ENCODE data around the gene INPP5D. TPM values are rescaled to one million over a fixed set of nuclear protein-coding genes. Genes with fewer than 3 reads are reported as not detected.
A peak's percentile ranks its signal among the peaks of the same experiment; 100 is the strongest.

The INPP5D gene
- total and polyA plus RNA-seq, 2 of the 13 experiments (the other 11 are each of a cell fraction or from before 2014, with no cell fraction given): 16.7 to 18.0 TPM

DNA sequence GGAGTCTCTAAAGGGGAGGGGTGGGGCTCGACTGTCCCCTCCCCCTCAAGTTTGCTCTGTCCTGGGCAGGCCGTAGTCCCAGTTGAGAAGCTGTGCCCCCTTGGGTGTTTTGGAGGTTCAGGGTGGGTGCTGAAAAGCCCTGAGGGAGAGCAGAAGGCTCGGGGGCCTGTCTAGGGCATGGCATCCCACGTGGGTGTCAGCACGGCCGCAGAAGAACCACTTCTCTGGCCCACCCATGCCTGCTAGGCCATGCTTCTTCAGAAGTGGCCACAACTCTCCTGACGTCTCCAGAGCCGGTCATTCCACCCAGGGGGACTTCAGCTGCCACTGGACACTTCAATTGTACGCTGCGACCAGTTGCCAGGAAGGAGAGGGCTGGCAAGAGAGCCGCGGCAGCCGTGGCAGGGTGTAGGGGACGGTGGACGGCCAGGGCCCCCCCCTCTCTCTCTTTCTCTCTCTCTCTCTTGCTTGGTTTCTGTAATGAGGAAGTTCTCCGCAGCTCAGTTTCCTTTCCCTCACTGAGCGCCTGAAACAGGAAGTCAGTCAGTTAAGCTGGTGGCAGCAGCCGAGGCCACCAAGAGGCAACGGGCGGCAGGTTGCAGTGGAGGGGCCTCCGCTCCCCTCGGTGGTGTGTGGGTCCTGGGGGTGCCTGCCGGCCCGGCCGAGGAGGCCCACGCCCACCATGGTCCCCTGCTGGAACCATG lies at the start of gene INPP5D (continued):
- TF ChIP-seq ZNF292 (CRISPR knock-in tag; IDR thresholded peaks at IDR 0.05; ENCODE audit: borderline replicate concordance, low read depth) (no peak), REL (CRISPR knock-in tag; conservative IDR thresholded peaks at IDR 0.05) (peak; percentile 51; the same call in 1 of the 2 replicates), ZNF564 (CRISPR knock-in tag; IDR thresholded peaks at IDR 0.05) (no peak), SRY (CRISPR knock-in tag; IDR thresholded peaks at IDR 0.05) (peak; percentile 90), TCF12 (IDR thresholded peaks at IDR 0.05) (no peak), TCF12 (CRISPR knock-in tag; IDR thresholded peaks at IDR 0.05) (0 out of 2 replicates have a peak, but pooled peaks have one; percentile 45), NRL (CRISPR knock-in tag; IDR thresholded peaks at IDR 0.05; ENCODE audit: borderline replicate concordance) (no peak), ARHGAP35 (CRISPR knock-in tag; IDR thresholded peaks at IDR 0.05; ENCODE audit: borderline replicate concordance) (peak; percentile 64; the same call in 1 of the 2 replicates), ZNF331 (CRISPR knock-in tag; IDR thresholded peaks at IDR 0.05) (peak; percentile 40; the same call in 1 of the 2 replicates), NFE2 (CRISPR knock-in tag; IDR thresholded peaks at IDR 0.05) (0 out of 2 replicates have a peak, but pooled peaks have one; percentile 26), CCAR2 (optimal IDR thresholded peaks at IDR 0.05; ENCODE audit: low read depth, low read length) (no peak), ZNF264 (CRISPR knock-in tag; IDR thresholded peaks at IDR 0.05) (0 out of 2 replicates have a peak, but pooled peaks have one; percentile 51), MAZ (IDR thresholded peaks at IDR 0.05; ENCODE audit: borderline replicate concordance, low read depth, low read length) (no peak), MAZ (CRISPR knock-in tag; IDR thresholded peaks at IDR 0.05; ENCODE audit: low read depth) (0 out of 2 replicates have a peak, but pooled peaks have one; percentile 16), NKX3-1 (CRISPR knock-in tag; IDR thresholded peaks at IDR 0.05) (0 out of 2 replicates have a peak, but pooled peaks have one; percentile 56), KMT2B (CRISPR knock-in tag; IDR thresholded peaks at IDR 0.05) (0 out of 2 replicates have a peak, but pooled peaks have one; percentile 34), ZNF768 (CRISPR knock-in tag; IDR thresholded peaks at IDR 0.05) (no peak), ZNF317 (CRISPR knock-in tag; IDR thresholded peaks at IDR 0.05) (peak; percentile 52; the same call in 1 of the 2 replicates), SRF (IDR thresholded peaks at IDR 0.05; ENCODE audit: low read depth, low read length) (no peak), KLF15 (CRISPR knock-in tag; IDR thresholded peaks at IDR 0.05; ENCODE audit: borderline replicate concordance) (no peak)
- TF ChIP-seq, protein P1, sequence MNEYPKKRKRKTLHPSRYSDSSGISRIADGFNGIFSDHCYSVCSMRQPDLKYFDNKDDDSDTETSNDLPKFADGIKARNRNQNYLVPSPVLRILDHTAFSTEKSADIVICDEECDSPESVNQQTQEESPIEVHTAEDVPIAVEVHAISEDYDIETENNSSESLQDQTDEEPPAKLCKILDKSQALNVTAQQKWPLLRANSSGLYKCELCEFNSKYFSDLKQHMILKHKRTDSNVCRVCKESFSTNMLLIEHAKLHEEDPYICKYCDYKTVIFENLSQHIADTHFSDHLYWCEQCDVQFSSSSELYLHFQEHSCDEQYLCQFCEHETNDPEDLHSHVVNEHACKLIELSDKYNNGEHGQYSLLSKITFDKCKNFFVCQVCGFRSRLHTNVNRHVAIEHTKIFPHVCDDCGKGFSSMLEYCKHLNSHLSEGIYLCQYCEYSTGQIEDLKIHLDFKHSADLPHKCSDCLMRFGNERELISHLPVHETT (CRISPR knock-in tag; conservative IDR thresholded peaks at IDR 0.05): 0 out of 2 replicates have a peak, but pooled peaks have one; percentile 15
- TF ChIP-seq, protein P2, sequence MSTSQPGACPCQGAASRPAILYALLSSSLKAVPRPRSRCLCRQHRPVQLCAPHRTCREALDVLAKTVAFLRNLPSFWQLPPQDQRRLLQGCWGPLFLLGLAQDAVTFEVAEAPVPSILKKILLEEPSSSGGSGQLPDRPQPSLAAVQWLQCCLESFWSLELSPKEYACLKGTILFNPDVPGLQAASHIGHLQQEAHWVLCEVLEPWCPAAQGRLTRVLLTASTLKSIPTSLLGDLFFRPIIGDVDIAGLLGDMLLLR (CRISPR knock-in tag; IDR thresholded peaks at IDR 0.05): peak; percentile 53; the same call in 1 of the 2 replicates
- TF ChIP-seq, protein P3, sequence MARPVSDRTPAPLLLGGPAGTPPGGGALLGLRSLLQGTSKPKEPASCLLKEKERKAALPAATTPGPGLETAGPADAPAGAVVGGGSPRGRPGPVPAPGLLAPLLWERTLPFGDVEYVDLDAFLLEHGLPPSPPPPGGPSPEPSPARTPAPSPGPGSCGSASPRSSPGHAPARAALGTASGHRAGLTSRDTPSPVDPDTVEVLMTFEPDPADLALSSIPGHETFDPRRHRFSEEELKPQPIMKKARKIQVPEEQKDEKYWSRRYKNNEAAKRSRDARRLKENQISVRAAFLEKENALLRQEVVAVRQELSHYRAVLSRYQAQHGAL (CRISPR knock-in tag; IDR thresholded peaks at IDR 0.05; ENCODE audit: not compliant biosample characterization): no peak
- TF ChIP-seq, protein P4, sequence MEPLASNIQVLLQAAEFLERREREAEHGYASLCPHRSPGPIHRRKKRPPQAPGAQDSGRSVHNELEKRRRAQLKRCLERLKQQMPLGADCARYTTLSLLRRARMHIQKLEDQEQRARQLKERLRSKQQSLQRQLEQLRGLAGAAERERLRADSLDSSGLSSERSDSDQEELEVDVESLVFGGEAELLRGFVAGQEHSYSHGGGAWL (CRISPR knock-in tag; IDR thresholded peaks at IDR 0.05): peak; percentile 16; the same call in 1 of the 2 replicates
- TF ChIP-seq, protein P5, sequence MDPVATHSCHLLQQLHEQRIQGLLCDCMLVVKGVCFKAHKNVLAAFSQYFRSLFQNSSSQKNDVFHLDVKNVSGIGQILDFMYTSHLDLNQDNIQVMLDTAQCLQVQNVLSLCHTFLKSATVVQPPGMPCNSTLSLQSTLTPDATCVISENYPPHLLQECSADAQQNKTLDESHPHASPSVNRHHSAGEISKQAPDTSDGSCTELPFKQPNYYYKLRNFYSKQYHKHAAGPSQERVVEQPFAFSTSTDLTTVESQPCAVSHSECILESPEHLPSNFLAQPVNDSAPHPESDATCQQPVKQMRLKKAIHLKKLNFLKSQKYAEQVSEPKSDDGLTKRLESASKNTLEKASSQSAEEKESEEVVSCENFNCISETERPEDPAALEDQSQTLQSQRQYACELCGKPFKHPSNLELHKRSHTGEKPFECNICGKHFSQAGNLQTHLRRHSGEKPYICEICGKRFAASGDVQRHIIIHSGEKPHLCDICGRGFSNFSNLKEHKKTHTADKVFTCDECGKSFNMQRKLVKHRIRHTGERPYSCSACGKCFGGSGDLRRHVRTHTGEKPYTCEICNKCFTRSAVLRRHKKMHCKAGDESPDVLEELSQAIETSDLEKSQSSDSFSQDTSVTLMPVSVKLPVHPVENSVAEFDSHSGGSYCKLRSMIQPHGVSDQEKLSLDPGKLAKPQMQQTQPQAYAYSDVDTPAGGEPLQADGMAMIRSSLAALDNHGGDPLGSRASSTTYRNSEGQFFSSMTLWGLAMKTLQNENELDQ (CRISPR knock-in tag; IDR thresholded peaks at IDR 0.05; ENCODE audit: borderline replicate concordance): no peak
